Testis (tissue), 3 donors: ENCODE data around the gene LRRC4C. TPM values are rescaled to one million over a fixed set of nuclear protein-coding genes. Genes with fewer than 3 reads are reported as not detected.

Source experiments
- DNase-seq: peaks from one replicate; pipeline ENCODE4 v3.0.0-alpha.2; 2019
- H3K27ac ChIP-seq, 2 donors: fragments of 200-600 bp; sonication (generic); one replicate each; pipeline ENCODE4 v1.5.1; 2019
- H3K27me3 ChIP-seq: fragments of 200-600 bp; sonication (generic); one replicate; pipeline ENCODE4 v1.5.1; 2019
- H3K36me3 ChIP-seq: fragments of 200-600 bp; sonication (generic); one replicate; pipeline ENCODE4 v1.5.1; 2017; ENCODE audit warnings: low read depth; ENCODE audit errors: missing control alignments
- H3K4me1 ChIP-seq: fragments of 200-600 bp; sonication (generic); one replicate; pipeline ENCODE4 v1.5.1; 2019
- H3K4me3 ChIP-seq, 2 donors: fragments of 200-600 bp; sonication (generic); one replicate each; pipeline ENCODE4 v1.5.1; 2017 to 2019
- H3K9me3 ChIP-seq: fragments of 200-600 bp; sonication (generic); one replicate; pipeline ENCODE4 v1.5.1; 2017
- POLR2A ChIP-seq: fragments of 450-650 bp; IDR thresholded peaks from one replicate; pipeline ENCODE4 v1.6.1; 2017; ENCODE audit warnings: antibody characterized with exemption, mild to moderate bottlenecking, moderate library complexity
- WGBS, 2 donors: methylation state at CpG; one replicate each; pipeline ENCODE4 v1.1.5; 2018; 5-methylcytosine and 5-hydroxymethylcytosine counted together
- intact Hi-C: fragments of 100-400 bp; cut with DNase I; formaldehyde crosslinking; loops from one replicate; pipeline ENCODE4 v1.15.1; 2023; ENCODE audit warnings: low total_unique reads
- polyA plus RNA-seq: library from polyadenylated mRNA; stranded (reverse); fragments of 350-450 nt; fragmentation: Illumina TruSeq; extraction: RNeasy Lipid Tissue Mini Kit (QIAGEN cat#74804); gene quantifications from one replicate; pipeline ENCODE4 v1.2.3, GENCODE V29; 2014; ENCODE audit warnings: low read depth, low replicate concordance; ENCODE audit not compliant: insufficient read depth
- total RNA-seq, 2 donors: library from RNA; depleted of rRNA; stranded (reverse); fragments of >200 nt; gene quantifications; one replicate each; pipeline ENCODE4 v1.2.3, GENCODE V29; 2016
- TF ChIP-seq, protein P1 (sequence below), 3 experiments: fragments of 450-650 bp in 2 of 3; fragments of 200-600 bp in 1 of 3; sonication (generic) in 1 of 3; IDR thresholded peaks; one replicate each; pipeline ENCODE4 v1.5.1; 2016 to 2019; ENCODE audit warnings: antibody characterized with exemption in 3 of 3, mild to moderate bottlenecking in 2 of 3, moderate library complexity in 1 of 3

LRRC4C gene
- total and polyA plus RNA-seq, 3 donors from 2014 or later: 0.16 to 0.56 (median 0.45) TPM

DNA sequence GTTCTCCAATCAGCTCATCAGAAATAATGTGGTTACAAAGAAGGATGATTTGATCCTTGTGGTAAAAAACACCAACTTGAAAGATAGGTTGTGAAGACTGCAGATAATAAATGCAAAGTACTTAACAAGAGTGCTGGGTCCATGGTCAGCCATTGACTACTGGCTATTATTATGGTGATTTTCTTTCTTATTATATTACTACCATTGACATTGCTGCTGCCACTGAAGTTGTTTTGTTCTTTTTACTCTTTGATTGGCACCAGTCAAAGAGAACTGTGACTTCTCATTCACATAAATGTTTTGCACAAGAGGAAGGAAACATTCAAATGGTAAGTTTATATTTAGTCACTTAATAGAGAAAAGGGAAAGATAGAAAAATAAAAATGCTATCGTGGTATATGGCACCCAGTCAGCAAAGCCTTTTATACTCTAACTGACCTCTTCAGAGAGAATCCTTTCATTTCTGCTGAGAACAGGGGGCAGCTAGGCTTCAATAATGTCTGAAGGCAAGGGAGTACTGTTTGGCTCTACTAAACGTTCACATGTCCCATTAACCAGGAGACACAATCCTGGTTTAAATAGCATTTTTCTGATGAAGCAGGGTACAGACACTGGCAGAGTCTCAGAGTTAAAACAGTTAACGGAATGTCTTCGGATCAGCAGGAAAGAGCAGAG lies 64.8 kb downstream of the LRRC4C start:
- no peaks in the 10 kb centered on the region for H3K36me3 ChIP-seq
- 73 to 74% methylated on average over 4 of the region's 4 CpGs for WGBS, 2 donors
- TF ChIP-seq, protein P1, sequence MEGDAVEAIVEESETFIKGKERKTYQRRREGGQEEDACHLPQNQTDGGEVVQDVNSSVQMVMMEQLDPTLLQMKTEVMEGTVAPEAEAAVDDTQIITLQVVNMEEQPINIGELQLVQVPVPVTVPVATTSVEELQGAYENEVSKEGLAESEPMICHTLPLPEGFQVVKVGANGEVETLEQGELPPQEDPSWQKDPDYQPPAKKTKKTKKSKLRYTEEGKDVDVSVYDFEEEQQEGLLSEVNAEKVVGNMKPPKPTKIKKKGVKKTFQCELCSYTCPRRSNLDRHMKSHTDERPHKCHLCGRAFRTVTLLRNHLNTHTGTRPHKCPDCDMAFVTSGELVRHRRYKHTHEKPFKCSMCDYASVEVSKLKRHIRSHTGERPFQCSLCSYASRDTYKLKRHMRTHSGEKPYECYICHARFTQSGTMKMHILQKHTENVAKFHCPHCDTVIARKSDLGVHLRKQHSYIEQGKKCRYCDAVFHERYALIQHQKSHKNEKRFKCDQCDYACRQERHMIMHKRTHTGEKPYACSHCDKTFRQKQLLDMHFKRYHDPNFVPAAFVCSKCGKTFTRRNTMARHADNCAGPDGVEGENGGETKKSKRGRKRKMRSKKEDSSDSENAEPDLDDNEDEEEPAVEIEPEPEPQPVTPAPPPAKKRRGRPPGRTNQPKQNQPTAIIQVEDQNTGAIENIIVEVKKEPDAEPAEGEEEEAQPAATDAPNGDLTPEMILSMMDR (IDR thresholded peaks at IDR 0.05): no peak
- TF ChIP-seq POLR2A: no peak
- no peak overlapping the region for H3K4me3 ChIP-seq
- no peak overlapping the region for H3K27ac ChIP-seq
- H3K9me3 ChIP-seq: no peaks in the 10 kb centered on the region
- no peak for DNase-seq
- no peaks in the 10 kb centered on the region for H3K27me3 ChIP-seq
- H3K4me1 ChIP-seq: no peaks in the 10 kb centered on the region
- intact Hi-C loops: no loop called here

DNA sequence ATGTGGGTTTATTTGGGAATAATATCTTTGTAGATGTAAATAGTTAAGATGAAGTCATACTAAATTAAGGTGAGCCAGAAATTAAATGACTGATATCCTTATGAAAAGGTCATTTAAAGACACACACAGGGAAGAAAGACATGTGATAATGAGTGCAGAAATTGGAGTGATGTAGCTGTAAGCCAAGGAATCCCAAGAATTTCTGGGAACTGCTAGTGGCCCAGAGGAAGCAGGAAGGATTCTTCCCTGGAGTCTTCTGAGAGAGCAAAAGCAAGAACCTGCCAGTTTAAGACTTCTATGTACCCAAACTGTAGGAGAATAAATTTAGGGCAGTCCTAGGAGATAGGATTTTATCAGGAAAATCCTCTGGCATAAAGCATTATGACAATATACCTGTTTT lies 66.9 kb downstream of the LRRC4C start:
- intact Hi-C loops: no loop called here
- no peak for DNase-seq

DNA sequence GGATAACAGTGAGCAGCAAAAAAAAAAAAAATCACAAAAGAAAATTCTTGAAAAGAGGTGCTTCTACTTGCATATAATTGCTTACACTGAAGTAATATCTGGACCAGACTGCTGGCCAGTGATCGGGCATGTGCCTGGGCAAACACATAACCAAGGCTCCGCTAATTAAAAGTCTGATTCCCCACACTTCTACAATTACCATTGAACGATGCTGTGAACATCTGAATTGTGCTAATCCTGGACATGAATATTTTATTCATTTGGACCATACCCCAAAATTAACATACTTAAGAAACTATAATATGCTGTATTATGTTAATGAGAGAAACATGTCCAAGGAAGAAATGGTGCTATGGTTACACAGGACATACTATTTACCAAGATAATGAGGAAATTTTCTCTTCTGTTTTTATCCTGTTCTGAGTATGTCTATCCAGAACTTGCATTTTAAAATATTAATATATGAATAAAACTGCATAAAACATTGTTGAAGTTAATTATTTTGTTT lies 69.8 kb downstream of the LRRC4C start:
- Histone ChIP-seq H3K27me3 (no peaks in the 10 kb centered on the region), H3K4me3 (no peak overlapping the region), H3K36me3 (no peaks in the 10 kb centered on the region), H3K27ac (no peak overlapping the region), H3K9me3 (no peaks in the 10 kb centered on the region), H3K4me1 (no peaks in the 10 kb centered on the region)
- 82 to 92% methylated on average over 3 of the region's 3 CpGs for WGBS, 2 donors
- DNase-seq: no peak
- intact Hi-C loops: no loop called here
- no peak for TF ChIP-seq POLR2A
- TF ChIP-seq, protein P1 (IDR thresholded peaks at IDR 0.05): no peak

More for the DNA sequence above, 66.9 kb downstream of the LRRC4C start:
- Histone ChIP-seq H3K27me3 (no peaks in the 10 kb centered on the region), H3K4me3 (no peak overlapping the region), H3K36me3 (no peaks in the 10 kb centered on the region), H3K4me1 (no peaks in the 10 kb centered on the region), H3K9me3 (no peaks in the 10 kb centered on the region), H3K27ac (no peak overlapping the region)
- TF ChIP-seq POLR2A: no peak
- TF ChIP-seq, protein P1 (IDR thresholded peaks at IDR 0.05): no peak

- DNase-seq: no peak
- Histone ChIP-seq H3K4me3 (no peak overlapping the region), H3K27ac (no peak overlapping the region), H3K4me1 (no peaks in the 10 kb centered on the region), H3K27me3 (no peaks in the 10 kb centered on the region), H3K36me3 (no peaks in the 10 kb centered on the region), H3K9me3 (no peaks in the 10 kb centered on the region)
- 93 to 95% methylated on average over 1 of the region's 1 CpG for WGBS, 2 donors
- intact Hi-C loops: no loop called here
- TF ChIP-seq, protein P1 (IDR thresholded peaks at IDR 0.05): no peak
- no peak for TF ChIP-seq POLR2A
Measured at GRCh38 chr11:41384329-41384728, 75.1 kb downstream of the LRRC4C start.

DNA sequence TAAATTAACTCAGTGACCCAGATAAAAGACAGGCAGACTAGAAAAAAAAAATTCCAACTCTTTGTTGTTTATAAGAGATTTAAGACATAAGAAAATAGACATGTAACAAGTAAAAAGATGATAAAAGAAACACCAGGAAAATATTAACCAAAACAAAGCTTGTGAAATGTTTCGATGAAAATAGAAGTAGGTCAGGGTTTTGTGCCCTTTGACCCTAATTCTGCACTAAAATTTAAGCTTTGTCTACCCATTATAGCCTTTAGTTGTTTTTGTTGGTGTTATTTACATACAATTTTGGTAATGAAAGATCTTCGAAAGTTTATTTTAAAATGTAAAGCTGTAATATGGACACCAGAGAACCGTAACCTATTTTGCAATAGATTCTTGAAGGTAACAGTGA lies 75.7 kb downstream of the LRRC4C start:
- Histone ChIP-seq H3K36me3 (no peaks in the 10 kb centered on the region), H3K27ac (no peak overlapping the region), H3K9me3 (no peaks in the 10 kb centered on the region), H3K4me1 (no peaks in the 10 kb centered on the region), H3K4me3 (no peak overlapping the region), H3K27me3 (no peaks in the 10 kb centered on the region)
- TF ChIP-seq, protein P1 (IDR thresholded peaks at IDR 0.05): no peak
- TF ChIP-seq POLR2A: no peak
- intact Hi-C loops: no loop called here
- no peak for DNase-seq
- 88 to 92% methylated on average over 3 of the region's 3 CpGs for WGBS, 2 donors
